Tibial artery (tissue), 4 donors: Measurements from ENCODE around the gene PDCD10.

Experiments
- DNase-seq, 2 donors: peaks; one replicate each; pipeline ENCODE4 v3.0.0-alpha.2; 2019
- H3K27ac ChIP-seq, 2 donors: fragments of 200-600 bp; sonication (generic) in 1 of 2; 1 replicate in 1 of 2; 2 replicates in 1 of 2; pipeline ENCODE4 v1.5.1; 2018 to 2019; ENCODE audit warnings: mild to moderate bottlenecking in 1 of 2
- H3K27me3 ChIP-seq, 2 donors: fragments of 200-600 bp; sonication (generic) in 1 of 2; one replicate each; pipeline versions ENCODE4 v1.5.1 to v1.6.0; 2016 to 2019
- H3K36me3 ChIP-seq, 3 donors: fragments of 200-600 bp; sonication (generic) in 2 of 3; one replicate each; pipeline ENCODE4 v1.5.1; 2016 to 2019; ENCODE audit warnings: mild to moderate bottlenecking in 2 of 3
- H3K4me1 ChIP-seq, 4 donors: fragments of 200-600 bp; sonication (generic) in 2 of 4; 1 replicate in 3 of 4; 2 replicates in 1 of 4; pipeline ENCODE4 v1.5.1; 2016 to 2019
- H3K4me3 ChIP-seq, 2 donors: fragments of 200-600 bp; sonication (generic) in 1 of 2; 1 replicate in 1 of 2; 2 replicates in 1 of 2; pipeline ENCODE4 v1.5.1; 2018 to 2019; ENCODE audit warnings: mild to moderate bottlenecking in 2 of 2
- H3K9me3 ChIP-seq, 3 donors: fragments of 200-600 bp; sonication (generic) in 1 of 3; one replicate each; pipeline ENCODE4 v1.5.1; 2016 to 2019
- CTCF ChIP-seq, 2 experiments: fragments of 200-600 bp in 1 of 2; fragments of 450-650 bp in 1 of 2; IDR thresholded peaks; one replicate each; pipeline ENCODE4 v1.5.1; 2017 to 2019; ENCODE audit warnings: antibody characterized with exemption in 2 of 2, mild to moderate bottlenecking in 1 of 2, moderate library complexity in 1 of 2
- intact Hi-C: fragments of 100-400 bp; cut with DNase I; formaldehyde crosslinking; loops from one replicate; pipeline ENCODE4 v1.15.0; 2023; ENCODE audit warnings: low total_unique reads

PDCD10 gene

GRCh38 chr3:167728176-167728575, 6.5 kb downstream of the PDCD10 start:
- H3K27me3 ChIP-seq: no peaks in the 10 kb centered on the region
- no peak overlapping the region for H3K27ac ChIP-seq
- peaks cover 0 to 39% (median 4%) of the 10 kb centered on the region in 4 donors for H3K4me1 ChIP-seq
- no peak overlapping the region for H3K4me3 ChIP-seq
- no peaks in the 10 kb centered on the region for H3K9me3 ChIP-seq
- no peak for DNase-seq
- no peaks in the 10 kb centered on the region for H3K36me3 ChIP-seq
- TF ChIP-seq CTCF (IDR thresholded peaks at IDR 0.05): no peak
- intact Hi-C loops: no loop called here

GRCh38 chr3:167723872-167724271, 10.8 kb downstream of the PDCD10 start:
- no peak overlapping the region for H3K27ac ChIP-seq
- DNase-seq: no peak
- H3K36me3 ChIP-seq: peaks cover 6 to 9% (median 6%) of the 10 kb centered on the region in 3 donors
- intact Hi-C loops: no loop called here
- TF ChIP-seq CTCF (IDR thresholded peaks at IDR 0.05): no peak
- peaks cover 0 to 12% (median 4%) of the 10 kb centered on the region in 4 donors for H3K4me1 ChIP-seq
- no peaks in the 10 kb centered on the region for H3K9me3 ChIP-seq
- H3K27me3 ChIP-seq: no peaks in the 10 kb centered on the region
- H3K4me3 ChIP-seq: no peak overlapping the region

GRCh38 chr3:167723025-167723512, 11.6 kb downstream of the PDCD10 start:
- no peaks in the 10 kb centered on the region for H3K27me3 ChIP-seq
- no peak overlapping the region for H3K27ac ChIP-seq
- H3K4me3 ChIP-seq: no peak overlapping the region
- no peak for DNase-seq
- peaks cover 0 to 4% (median 0%) of the 10 kb centered on the region in 4 donors for H3K4me1 ChIP-seq
- intact Hi-C loops: no loop called here
- no peak for TF ChIP-seq CTCF (IDR thresholded peaks at IDR 0.05)
- H3K9me3 ChIP-seq: no peaks in the 10 kb centered on the region
- peaks cover 14 to 17% (median 14%) of the 10 kb centered on the region in 3 donors for H3K36me3 ChIP-seq

- no peaks in the 10 kb centered on the region for H3K27me3 ChIP-seq
- no peaks in the 10 kb centered on the region for H3K9me3 ChIP-seq
- TF ChIP-seq CTCF (IDR thresholded peaks at IDR 0.05): no peak
- H3K4me1 ChIP-seq: no peaks in the 10 kb centered on the region
- intact Hi-C loops: no loop called here
- H3K4me3 ChIP-seq: no peak overlapping the region
- H3K27ac ChIP-seq: no peak overlapping the region
- DNase-seq: no peak
- H3K36me3 ChIP-seq: peaks cover 16 to 36% (median 23%) of the 10 kb centered on the region in 3 donors
These were observed 16.1 kb downstream of the PDCD10 start for GRCh38 chr3:167718582-167718981.

GRCh38 chr3:167716920-167717319, 17.8 kb downstream of the PDCD10 start:
- peaks cover 16 to 36% (median 23%) of the 10 kb centered on the region in 3 donors for H3K36me3 ChIP-seq
- DNase-seq: no peak
- no peak for TF ChIP-seq CTCF (IDR thresholded peaks at IDR 0.05)
- no peaks in the 10 kb centered on the region for H3K4me1 ChIP-seq
- no peaks in the 10 kb centered on the region for H3K27me3 ChIP-seq
- no peak overlapping the region for H3K4me3 ChIP-seq
- intact Hi-C loops: no loop called here
- no peak overlapping the region for H3K27ac ChIP-seq
- no peaks in the 10 kb centered on the region for H3K9me3 ChIP-seq

- intact Hi-C loops: loop anchor here (5.0 kb wide), 1 partner anchor 1183 kb away; no protein-coding TSS in a partner anchor
- no peak for TF ChIP-seq CTCF (IDR thresholded peaks at IDR 0.05)
- H3K36me3 ChIP-seq: peaks cover 21 to 39% (median 26%) of the 10 kb centered on the region in 3 donors
- no peaks in the 10 kb centered on the region for H3K9me3 ChIP-seq
- no peaks in the 10 kb centered on the region for H3K4me1 ChIP-seq
- no peaks in the 10 kb centered on the region for H3K27me3 ChIP-seq
- DNase-seq: no peak
- no peak overlapping the region for H3K27ac ChIP-seq
- no peak overlapping the region for H3K4me3 ChIP-seq
These were observed 19.8 kb downstream of the PDCD10 start for GRCh38 chr3:167714871-167715270.
